Activated naive CD4-positive, alpha-beta T cell treated with Interleukin-2 at 50 U/mL for 16 hours (primary cell): ENCODE data around the gene ZNF839.
"Not testable (repeated sequence)": the region's sequence is repeated elsewhere in the genome, so short reads cannot be mapped to it uniquely, and the experiment has no call there.

Source experiments
- DNase-seq: peaks from one replicate; pipeline ENCODE4 v3.0.0-alpha.2; 2020

ZNF839 gene

GRCh38 chr14:102319351-102320032 is at the start of gene ZNF839:
Gene ZNF839 (plus strand): TSS chr14:102319746. CDS start chr14:102319766, 20 bp downstream.
- peak; percentile 95 for DNase-seq

GRCh38 chr14:102272392-102272791 is 47.2 kb upstream of the ZNF839 start:
- DNase-seq = no peak

- no peak for DNase-seq
These were observed 43.7 kb upstream of the ZNF839 start for GRCh38 chr14:102275866-102276265.

GRCh38 chr14:102277874-102278630 is 41.5 kb upstream of the ZNF839 start:
- no peak for DNase-seq

GRCh38 chr14:102278631-102278935 is 41.0 kb upstream of the ZNF839 start:
- DNase-seq = no peak

- DNase-seq = no peak
These were observed 40.3 kb upstream of the ZNF839 start for GRCh38 chr14:102279282-102279681.

GRCh38 chr14:102279688-102280348 is 39.7 kb upstream of the ZNF839 start:
- peak; percentile 3 for DNase-seq

GRCh38 chr14:102280376-102280962 is 39.1 kb upstream of the ZNF839 start:
- DNase-seq = no peak

GRCh38 chr14:102282751-102283465 is 36.6 kb upstream of the ZNF839 start:
- no peak for DNase-seq

- DNase-seq = no peak
These were observed 35.9 kb upstream of the ZNF839 start for GRCh38 chr14:102283631-102284129.

GRCh38 chr14:102285106-102285505 is 34.4 kb upstream of the ZNF839 start:
- no peak for DNase-seq

GRCh38 chr14:102288139-102288538 is 31.4 kb upstream of the ZNF839 start:
- no peak for DNase-seq

GRCh38 chr14:102292441-102292840 is 27.1 kb upstream of the ZNF839 start:
- no peak for DNase-seq

GRCh38 chr14:102293781-102294180 is 25.8 kb upstream of the ZNF839 start:
- no peak for DNase-seq

GRCh38 chr14:102295270-102295669 is 24.3 kb upstream of the ZNF839 start:
- no peak for DNase-seq

- DNase-seq = no peak
These were observed 21.9 kb upstream of the ZNF839 start for GRCh38 chr14:102297436-102298170.

GRCh38 chr14:102298303-102299070 is 21.1 kb upstream of the ZNF839 start:
- DNase-seq = not testable (repeated sequence)

GRCh38 chr14:102303664-102304063 is 15.9 kb upstream of the ZNF839 start:
- DNase-seq = no peak

GRCh38 chr14:102304611-102305506 is 14.7 kb upstream of the ZNF839 start, which contains the start of gene MOK:
Gene MOK (minus strand): TSS chr14:102305164. CDS start chr14:102304968, 196 bp downstream.
- DNase-seq = peak; percentile 97
